Uterus (tissue), 4 donors: Measurements from ENCODE around the gene TTC39C. TPM values are rescaled to one million over a fixed set of nuclear protein-coding genes. Genes with fewer than 3 reads are reported as not detected.

ENCODE experiments used
- DNase-seq, 2 donors: peaks; one replicate each; pipeline ENCODE4 v3.0.0-alpha.2; 2019 to 2020
- H3K27ac ChIP-seq, 2 donors: fragments of 200-600 bp; sonication (generic); 1 replicate in 1 of 2; 2 replicates in 1 of 2; pipeline ENCODE4 v1.5.1; 2016 to 2018
- H3K27me3 ChIP-seq, 2 donors: fragments of 200-600 bp; sonication (generic); one replicate each; pipeline ENCODE4 v1.5.1; 2018 to 2019; ENCODE audit warnings: control low read depth in 1 of 2
- H3K36me3 ChIP-seq, 2 donors: fragments of 200-600 bp; sonication (generic); one replicate each; pipeline ENCODE4 v1.5.1; 2019; ENCODE audit warnings: control low read depth in 1 of 2
- H3K4me1 ChIP-seq, 2 donors: fragments of 200-600 bp; sonication (generic); one replicate each; pipeline ENCODE4 v1.5.1; 2018 to 2019; ENCODE audit warnings: control low read depth in 1 of 2
- H3K4me3 ChIP-seq, 2 donors: fragments of 200-600 bp; sonication (generic); 1 replicate in 1 of 2; 2 replicates in 1 of 2; pipeline ENCODE4 v1.5.1; 2018 to 2019; ENCODE audit warnings: mild to moderate bottlenecking in 1 of 2
- H3K9me3 ChIP-seq, 2 donors: fragments of 200-600 bp; sonication (generic); one replicate each; pipeline ENCODE4 v1.5.1; 2019; ENCODE audit warnings: control low read depth in 1 of 2
- CTCF ChIP-seq, 4 experiments: fragments of 200-600 bp in 2 of 4; fragments of 450-650 bp in 2 of 4; sonication (generic) in 2 of 4; IDR thresholded peaks; one replicate each; pipeline ENCODE4 v1.5.1; 2016 to 2019; ENCODE audit warnings: antibody characterized with exemption in 4 of 4, mild to moderate bottlenecking in 2 of 4, moderate library complexity in 1 of 4
- POLR2A ChIP-seq, 2 donors: fragments of 450-650 bp; IDR thresholded peaks; one replicate each; pipeline ENCODE4 v1.6.1; 2016; ENCODE audit warnings: antibody characterized with exemption in 2 of 2, mild to moderate bottlenecking in 1 of 2, moderate library complexity in 1 of 2
- intact Hi-C: fragments of 100-400 bp; cut with DNase I; formaldehyde crosslinking; loops from one replicate; pipeline ENCODE4 v1.15.1; 2023; ENCODE audit warnings: low total_unique reads
- total RNA-seq, 4 donors: library from RNA; depleted of rRNA in 3 of 4; stranded (reverse); fragments of >200 nt in 3 of 4; gene quantifications; one replicate each; pipeline versions ENCODE4 v1.1.0 to v1.2.4, GENCODE V29; 2014 to 2023
- donor health status: DM: yes; HTN: yes; CAD: no.

TTC39C gene
- total RNA-seq, 4 donors from 2014 or later, result 25.6 to 50.6 (median 33.5) TPM

- Histone ChIP-seq H3K27me3 (no peaks in the 10 kb centered on the region), H3K27ac (no peak overlapping the region), H3K9me3 (no peaks in the 10 kb centered on the region), H3K4me1 (no peaks in the 10 kb centered on the region), H3K4me3 (no peak overlapping the region), H3K36me3 (no peaks in the 10 kb centered on the region)
- no peak for TF ChIP-seq CTCF (IDR thresholded peaks at IDR 0.05)
- TF ChIP-seq POLR2A (IDR thresholded peaks at IDR 0.05), result no peak
- intact Hi-C loops, result no loop called here
- DNase-seq, result no peak
These were observed 27.8 kb upstream of the TTC39C start for GRCh38 chr18:23986600-23987359.

GRCh38 chr18:23990474-23991410, 23.8 kb upstream of the TTC39C start:
- H3K36me3 ChIP-seq, result no peaks in the 10 kb centered on the region
- TF ChIP-seq POLR2A (IDR thresholded peaks at IDR 0.05) (no peak), CTCF (IDR thresholded peaks at IDR 0.05) (no peak)
- no peaks in the 10 kb centered on the region for H3K27me3 ChIP-seq
- DNase-seq, result no peak
- H3K4me1 ChIP-seq, result no peaks in the 10 kb centered on the region
- H3K4me3 ChIP-seq, result no peak overlapping the region
- H3K9me3 ChIP-seq, result no peaks in the 10 kb centered on the region
- H3K27ac ChIP-seq, result no peak overlapping the region
- intact Hi-C loops, result no loop called here

GRCh38 chr18:23992089-23992940, 22.2 kb upstream of the TTC39C start:
- H3K36me3 ChIP-seq, result no peaks in the 10 kb centered on the region
- H3K9me3 ChIP-seq, result no peaks in the 10 kb centered on the region
- intact Hi-C loops, result no loop called here
- H3K27me3 ChIP-seq, result no peaks in the 10 kb centered on the region
- no peak for TF ChIP-seq CTCF (IDR thresholded peaks at IDR 0.05)
- TF ChIP-seq POLR2A (IDR thresholded peaks at IDR 0.05), result no peak
- peak overlapping the region in 1 of 2 donors; percentile 23 for H3K27ac ChIP-seq
- H3K4me1 ChIP-seq, result no peaks in the 10 kb centered on the region
- no peak overlapping the region for H3K4me3 ChIP-seq
- DNase-seq, result no peak

GRCh38 chr18:23992941-23993280, 21.6 kb upstream of the TTC39C start:
- intact Hi-C loops, result no loop called here
- H3K27ac ChIP-seq, result peak overlapping the region in 1 of 2 donors; percentile 23

More at GRCh38 chr18:23992941-23993280, 21.6 kb upstream of the TTC39C start:
- no peaks in the 10 kb centered on the region for H3K4me1 ChIP-seq
- no peak overlapping the region for H3K4me3 ChIP-seq
- no peaks in the 10 kb centered on the region for H3K9me3 ChIP-seq
- TF ChIP-seq CTCF (IDR thresholded peaks at IDR 0.05) (no peak), POLR2A (IDR thresholded peaks at IDR 0.05) (no peak)
- no peak for DNase-seq
- H3K36me3 ChIP-seq, result no peaks in the 10 kb centered on the region
- no peaks in the 10 kb centered on the region for H3K27me3 ChIP-seq
